BLaER1 (cell line): ENCODE results near the gene STXBP3.
"Not testable (repeated sequence)": the region's sequence is repeated elsewhere in the genome, so short reads cannot be mapped to it uniquely, and the experiment has no call there.

Source experiments
- H3K27ac ChIP-seq: shearing (Covaris generic); formaldehyde crosslinking; 2 replicates; pipeline ENCODE4 v1.8.1; 2022
- H3K27me3 ChIP-seq: shearing (Covaris generic); formaldehyde crosslinking; 2 replicates; pipeline ENCODE4 v1.8.1; 2022
- H3K36me3 ChIP-seq: shearing (Covaris generic); formaldehyde crosslinking; 2 replicates; pipeline ENCODE4 v1.8.1; 2022
- H3K4me1 ChIP-seq: shearing (Covaris generic); formaldehyde crosslinking; 2 replicates; pipeline ENCODE4 v1.8.1; 2022
- H3K4me2 ChIP-seq: shearing (Covaris generic); formaldehyde crosslinking; 2 replicates; pipeline ENCODE4 v1.8.1; 2022
- H3K4me3 ChIP-seq: shearing (Covaris generic); formaldehyde crosslinking; 2 replicates; pipeline ENCODE4 v1.8.1; 2022
- H3K9ac ChIP-seq: shearing (Covaris generic); formaldehyde crosslinking; 2 replicates; pipeline ENCODE4 v1.8.1; 2022
- H3K9me3 ChIP-seq: shearing (Covaris generic); formaldehyde crosslinking; 2 replicates; pipeline ENCODE4 v1.8.1; 2022
- H4K20me1 ChIP-seq: shearing (Covaris generic); formaldehyde crosslinking; 2 replicates; pipeline ENCODE4 v1.8.1; 2022
- Cebpa-rat ChIP-seq: shearing (Covaris generic); IDR thresholded peaks from 2 replicates; pipeline ENCODE4 v1.8.1; 2022

The STXBP3 gene

GRCh38 chr1:108753363-108753762 is 6.9 kb downstream of the STXBP3 start:
- peaks cover 3% of the 10 kb centered on the region; the same call in 1 of the 2 replicates for H3K4me1 ChIP-seq
- no peak overlapping the region for H3K27ac ChIP-seq
- H3K36me3 ChIP-seq = peaks cover 40% of the 10 kb centered on the region
- no peak overlapping the region for H3K4me3 ChIP-seq
- H3K4me2 ChIP-seq = no peak overlapping the region
- H3K9ac ChIP-seq = no peak overlapping the region
- no peaks in the 10 kb centered on the region for H3K9me3 ChIP-seq
- peaks cover 26% of the 10 kb centered on the region; the same call in 1 of the 2 replicates for H4K20me1 ChIP-seq
- TF ChIP-seq Cebpa-rat = no peak
- no peaks in the 10 kb centered on the region for H3K27me3 ChIP-seq

DNA sequence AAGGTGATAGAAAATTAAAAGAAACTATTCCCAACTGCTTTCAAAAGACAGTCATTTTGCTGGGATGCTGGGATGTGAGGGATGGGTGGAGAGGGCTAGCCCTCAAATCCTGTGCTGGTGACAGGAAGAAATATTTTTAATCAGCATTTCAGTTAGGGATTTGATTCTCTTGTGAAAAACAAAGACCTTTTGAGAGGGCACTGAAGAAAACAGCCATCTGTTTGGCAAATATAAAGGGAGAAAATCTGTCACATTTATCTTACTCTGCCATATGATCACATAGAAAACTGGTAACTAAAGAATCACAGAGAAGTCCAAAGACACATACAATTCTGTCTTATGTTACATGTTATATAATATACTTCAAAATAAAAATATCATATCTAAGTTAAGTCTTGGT is 12.3 kb downstream of the STXBP3 start:
- no peaks in the 10 kb centered on the region for H3K4me1 ChIP-seq
- H3K36me3 ChIP-seq = peaks cover 69% of the 10 kb centered on the region
- no peaks in the 10 kb centered on the region for H3K9me3 ChIP-seq
- no peaks in the 10 kb centered on the region for H3K27me3 ChIP-seq
- H4K20me1 ChIP-seq = no peaks in the 10 kb centered on the region
- no peak overlapping the region for H3K27ac ChIP-seq
- TF ChIP-seq Cebpa-rat = no peak
- H3K4me3 ChIP-seq = no peak overlapping the region
- no peak overlapping the region for H3K4me2 ChIP-seq
- H3K9ac ChIP-seq = no peak overlapping the region

DNA sequence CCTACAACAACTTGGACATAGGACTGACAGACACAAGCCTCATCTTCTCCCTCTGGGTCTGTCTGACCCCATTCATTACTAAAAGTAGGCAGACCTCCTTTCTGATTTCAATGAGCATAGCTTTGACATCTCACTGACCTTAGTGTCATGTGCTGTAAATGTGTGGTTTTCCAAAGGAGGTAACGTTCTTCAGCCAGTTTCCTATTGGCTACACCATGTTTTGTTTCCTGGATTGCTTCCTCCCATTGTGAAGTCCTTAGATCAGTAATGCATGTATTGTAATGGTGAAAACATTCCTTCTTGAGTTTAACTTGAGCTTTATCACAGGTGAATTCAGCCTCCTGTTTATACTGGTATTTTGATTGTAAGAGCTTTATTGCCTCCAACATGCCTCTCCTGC is 20.6 kb downstream of the STXBP3 start:
- Histone ChIP-seq H3K9ac (no peak overlapping the region), H3K4me3 (no peak overlapping the region), H4K20me1 (no peaks in the 10 kb centered on the region), H3K9me3 (no peaks in the 10 kb centered on the region), H3K27me3 (no peaks in the 10 kb centered on the region), H3K4me1 (no peaks in the 10 kb centered on the region), H3K27ac (no peak overlapping the region), H3K36me3 (peaks cover 78% of the 10 kb centered on the region), H3K4me2 (no peak overlapping the region)
- TF ChIP-seq Cebpa-rat = no peak

GRCh38 chr1:108767708-108768107 is 21.2 kb downstream of the STXBP3 start:
- no peaks in the 10 kb centered on the region for H3K4me1 ChIP-seq
- H3K36me3 ChIP-seq = peaks cover 76% of the 10 kb centered on the region
- no peak overlapping the region for H3K4me3 ChIP-seq
- TF ChIP-seq Cebpa-rat = no peak
- no peak overlapping the region for H3K9ac ChIP-seq
- no peak overlapping the region for H3K4me2 ChIP-seq
- H3K27me3 ChIP-seq = no peaks in the 10 kb centered on the region
- H4K20me1 ChIP-seq = no peaks in the 10 kb centered on the region
- H3K27ac ChIP-seq = no peak overlapping the region
- no peaks in the 10 kb centered on the region for H3K9me3 ChIP-seq

DNA sequence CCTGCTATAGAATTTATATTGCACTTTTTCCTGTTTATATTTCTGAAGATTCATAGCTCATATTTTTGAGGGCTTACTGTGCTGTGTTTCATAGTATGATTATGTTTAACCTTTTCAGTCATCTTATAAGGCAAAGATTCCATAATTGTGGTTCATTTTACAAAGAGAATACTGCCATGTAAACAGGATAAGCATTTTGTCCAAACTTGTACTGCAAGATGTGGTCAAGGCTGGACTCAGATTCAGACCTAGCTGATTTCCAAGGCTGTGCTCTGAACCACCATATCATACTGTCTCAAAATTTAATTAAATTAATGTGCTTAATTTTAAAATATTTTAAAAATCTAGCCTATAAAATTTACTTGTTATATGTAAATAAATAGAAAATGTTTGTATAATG is 31.4 kb downstream of the STXBP3 start:
- Histone ChIP-seq H3K27ac (no peak overlapping the region), H3K9me3 (peaks cover 2% of the 10 kb centered on the region; the same call in 1 of the 2 replicates), H3K27me3 (no peaks in the 10 kb centered on the region), H3K9ac (no peak overlapping the region), H4K20me1 (no peaks in the 10 kb centered on the region), H3K4me3 (no peak overlapping the region), H3K4me2 (no peak overlapping the region), H3K4me1 (no peaks in the 10 kb centered on the region), H3K36me3 (peaks cover 84% of the 10 kb centered on the region)
- TF ChIP-seq Cebpa-rat = no peak

GRCh38 chr1:108779455-108779854 is 33.0 kb downstream of the STXBP3 start:
- H4K20me1 ChIP-seq = no peaks in the 10 kb centered on the region
- peaks cover 86% of the 10 kb centered on the region for H3K36me3 ChIP-seq
- no peak overlapping the region for H3K27ac ChIP-seq
- H3K9ac ChIP-seq = no peak overlapping the region
- TF ChIP-seq Cebpa-rat = no peak
- H3K27me3 ChIP-seq = no peaks in the 10 kb centered on the region
- H3K4me1 ChIP-seq = no peaks in the 10 kb centered on the region
- H3K4me2 ChIP-seq = no peak overlapping the region
- no peak overlapping the region for H3K4me3 ChIP-seq
- peaks cover 13% of the 10 kb centered on the region for H3K9me3 ChIP-seq

- Histone ChIP-seq H3K4me3 (no peak overlapping the region), H3K27ac (no peak overlapping the region), H3K9ac (no peak overlapping the region), H3K9me3 (peaks cover 29% of the 10 kb centered on the region), H4K20me1 (no peaks in the 10 kb centered on the region), H3K4me1 (no peaks in the 10 kb centered on the region), H3K36me3 (peaks cover 89% of the 10 kb centered on the region), H3K27me3 (no peaks in the 10 kb centered on the region), H3K4me2 (no peak overlapping the region)
- no peak for TF ChIP-seq Cebpa-rat
Measured at GRCh38 chr1:108780937-108781574, 34.6 kb downstream of the STXBP3 start.

DNA sequence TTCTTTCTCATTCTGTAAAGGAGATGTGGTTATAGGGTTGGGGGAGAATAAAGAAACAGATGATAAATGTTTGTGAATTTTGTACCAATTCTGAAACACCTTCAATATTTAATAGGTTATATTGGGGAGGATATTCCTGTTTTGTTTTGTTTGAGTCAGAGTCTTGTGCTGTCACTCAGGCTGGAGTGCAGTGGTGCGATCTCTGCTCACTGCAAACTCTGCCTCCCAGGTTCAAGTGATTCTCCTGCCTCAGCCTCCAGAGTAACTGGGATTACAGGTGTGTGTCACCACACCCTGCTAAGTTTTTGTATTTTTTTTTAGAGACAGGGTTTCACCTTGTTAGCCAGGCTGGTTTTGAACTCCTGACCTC is 35.1 kb downstream of the STXBP3 start:
- H3K9me3 ChIP-seq = peaks cover 35% of the 10 kb centered on the region
- not testable (repeated sequence) for H3K4me3 ChIP-seq, H3K4me2 ChIP-seq, H3K4me1 ChIP-seq, H3K9ac ChIP-seq, H3K27ac ChIP-seq, H4K20me1 ChIP-seq, H3K27me3 ChIP-seq
- H3K36me3 ChIP-seq = peaks cover 90% of the 10 kb centered on the region

DNA sequence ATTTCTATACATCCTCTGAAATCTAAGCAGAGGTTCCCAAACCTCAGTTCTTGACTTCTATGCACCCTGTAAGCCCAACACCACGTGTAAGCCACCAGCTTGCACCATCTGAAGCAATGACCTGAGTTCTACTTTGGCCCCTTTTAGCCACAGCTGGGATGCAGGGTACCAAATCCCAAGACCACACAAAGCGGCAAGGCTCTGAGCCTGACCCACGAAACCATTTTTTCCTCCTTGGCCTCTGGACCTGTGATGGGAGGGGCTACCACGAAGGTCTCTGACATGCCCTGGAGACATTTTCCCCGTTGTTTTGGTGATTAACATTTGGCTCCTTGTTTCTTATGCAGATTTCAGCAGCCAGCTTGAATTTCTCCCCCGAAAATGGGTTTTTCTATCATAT is 38.8 kb downstream of the STXBP3 start:
- Histone ChIP-seq H3K27me3 (no peaks in the 10 kb centered on the region), H3K4me2 (no peak overlapping the region), H3K27ac (no peak overlapping the region), H3K9ac (no peak overlapping the region), H4K20me1 (no peaks in the 10 kb centered on the region), H3K4me3 (no peak overlapping the region; the same call in 1 of the 2 replicates), H3K36me3 (peaks cover 80% of the 10 kb centered on the region), H3K9me3 (peaks cover 35% of the 10 kb centered on the region), H3K4me1 (no peaks in the 10 kb centered on the region)
- TF ChIP-seq Cebpa-rat = no peak

GRCh38 chr1:108785880-108786279 is 39.4 kb downstream of the STXBP3 start:
- TF ChIP-seq Cebpa-rat = no peak
- H4K20me1 ChIP-seq = no peaks in the 10 kb centered on the region

GRCh38 chr1:108791790-108792189 is 45.3 kb downstream of the STXBP3 start:
- no peak overlapping the region for H3K4me2 ChIP-seq
- no peak overlapping the region for H3K4me3 ChIP-seq
- peaks cover 63% of the 10 kb centered on the region for H3K36me3 ChIP-seq
- peaks cover 23% of the 10 kb centered on the region for H3K9me3 ChIP-seq
- TF ChIP-seq Cebpa-rat = no peak
- no peaks in the 10 kb centered on the region for H4K20me1 ChIP-seq
- no peak overlapping the region for H3K9ac ChIP-seq
- no peak overlapping the region for H3K27ac ChIP-seq
- H3K4me1 ChIP-seq = no peaks in the 10 kb centered on the region
- no peaks in the 10 kb centered on the region for H3K27me3 ChIP-seq

More at GRCh38 chr1:108785880-108786279, 39.4 kb downstream of the STXBP3 start:
- H3K4me1 ChIP-seq = no peaks in the 10 kb centered on the region
- no peaks in the 10 kb centered on the region for H3K27me3 ChIP-seq
- no peak overlapping the region for H3K9ac ChIP-seq
- peaks cover 74% of the 10 kb centered on the region for H3K36me3 ChIP-seq
- H3K9me3 ChIP-seq = peaks cover 36% of the 10 kb centered on the region
- no peak overlapping the region for H3K4me3 ChIP-seq
- H3K4me2 ChIP-seq = no peak overlapping the region
- no peak overlapping the region for H3K27ac ChIP-seq
